ENCODE measurements around the gene NUDT6. TPM values are rescaled to one million over a fixed set of nuclear protein-coding genes. Genes with fewer than 3 reads are reported as not detected.

NUDT6 gene
- total RNA-seq, 1 donor from 2014 or later, result 13.9 TPM

GRCh38 chr4:122960611-122961000 is 38.2 kb upstream of the NUDT6 start:
- DNase-seq, result no peak
- Histone ChIP-seq H3K36me3 (no peaks in the 10 kb centered on the region), H3K4me1 (peaks cover 19% of the 10 kb centered on the region), H3K27me3 (ENCODE audit: low read depth) (no peaks in the 10 kb centered on the region), H3K4me3 (no peak overlapping the region), H3K9me3 (replicated peaks) (no peaks in the 10 kb centered on the region), H3K27ac (replicated peaks) (no peak overlapping the region)
- intact Hi-C loops (cut with micrococcal nuclease), result no loop called here
- TF ChIP-seq CTCF (IDR thresholded peaks at IDR 0.05; ENCODE audit: borderline replicate concordance), result no peak

GRCh38 chr4:122959981-122960610 is 37.7 kb upstream of the NUDT6 start:
- no peak for TF ChIP-seq CTCF (IDR thresholded peaks at IDR 0.05; ENCODE audit: borderline replicate concordance)
- Histone ChIP-seq H3K27me3 (ENCODE audit: low read depth) (no peaks in the 10 kb centered on the region), H3K4me1 (peaks cover 19% of the 10 kb centered on the region), H3K27ac (replicated peaks) (no peak overlapping the region), H3K4me3 (no peak overlapping the region), H3K36me3 (no peaks in the 10 kb centered on the region), H3K9me3 (replicated peaks) (no peaks in the 10 kb centered on the region)
- DNase-seq, result no peak
- intact Hi-C loops (cut with micrococcal nuclease), result no loop called here

GRCh38 chr4:122959441-122959840 is 37.0 kb upstream of the NUDT6 start:
- no peak overlapping the region for H3K27ac ChIP-seq (replicated peaks)
- no peak overlapping the region for H3K4me3 ChIP-seq
- H3K36me3 ChIP-seq, result no peaks in the 10 kb centered on the region
- no peaks in the 10 kb centered on the region for H3K27me3 ChIP-seq (ENCODE audit: low read depth)
- H3K4me1 ChIP-seq, result peaks cover 19% of the 10 kb centered on the region
- intact Hi-C loops (cut with micrococcal nuclease), result no loop called here
- DNase-seq, result no peak
- H3K9me3 ChIP-seq (replicated peaks), result no peaks in the 10 kb centered on the region
- TF ChIP-seq CTCF (IDR thresholded peaks at IDR 0.05; ENCODE audit: borderline replicate concordance), result no peak

GRCh38 chr4:122958505-122958904 is 36.1 kb upstream of the NUDT6 start:
- intact Hi-C loops (cut with micrococcal nuclease), result no loop called here
- H3K36me3 ChIP-seq, result peaks cover 9% of the 10 kb centered on the region
- no peak for TF ChIP-seq CTCF (IDR thresholded peaks at IDR 0.05; ENCODE audit: borderline replicate concordance)
- peaks cover 19% of the 10 kb centered on the region for H3K4me1 ChIP-seq
- H3K9me3 ChIP-seq (replicated peaks), result no peaks in the 10 kb centered on the region
- H3K27me3 ChIP-seq (ENCODE audit: low read depth), result no peaks in the 10 kb centered on the region
- DNase-seq, result no peak
- no peak overlapping the region for H3K4me3 ChIP-seq
- H3K27ac ChIP-seq (replicated peaks), result no peak overlapping the region

- peaks cover 53% of the 10 kb centered on the region for H3K36me3 ChIP-seq
- H3K4me1 ChIP-seq, result no peaks in the 10 kb centered on the region
- no peak overlapping the region for H3K4me3 ChIP-seq
- no peak for DNase-seq
- no peaks in the 10 kb centered on the region for H3K27me3 ChIP-seq (ENCODE audit: low read depth)
- H3K9me3 ChIP-seq (replicated peaks), result no peaks in the 10 kb centered on the region
- TF ChIP-seq CTCF (IDR thresholded peaks at IDR 0.05; ENCODE audit: borderline replicate concordance), result no peak
- intact Hi-C loops (cut with micrococcal nuclease), result no loop called here
- no peak overlapping the region for H3K27ac ChIP-seq (replicated peaks)
These were observed 31.5 kb upstream of the NUDT6 start for GRCh38 chr4:122953924-122954323.
